NT2/D1 (cell line): Measurements from ENCODE around the gene STK38L.

Experiments
- SUZ12 ChIP-seq: IDR thresholded peaks from 2 replicates; pipeline ENCODE4 v1.6.1; 2011; ENCODE audit not compliant: insufficient read length, insufficient read depth; ENCODE audit errors: extremely low read depth
- ZNF274 ChIP-seq: IDR thresholded peaks from 2 replicates; pipeline ENCODE4 v1.6.1; 2011; ENCODE audit warnings: mild to moderate bottlenecking, low read depth, low read length

DNA sequence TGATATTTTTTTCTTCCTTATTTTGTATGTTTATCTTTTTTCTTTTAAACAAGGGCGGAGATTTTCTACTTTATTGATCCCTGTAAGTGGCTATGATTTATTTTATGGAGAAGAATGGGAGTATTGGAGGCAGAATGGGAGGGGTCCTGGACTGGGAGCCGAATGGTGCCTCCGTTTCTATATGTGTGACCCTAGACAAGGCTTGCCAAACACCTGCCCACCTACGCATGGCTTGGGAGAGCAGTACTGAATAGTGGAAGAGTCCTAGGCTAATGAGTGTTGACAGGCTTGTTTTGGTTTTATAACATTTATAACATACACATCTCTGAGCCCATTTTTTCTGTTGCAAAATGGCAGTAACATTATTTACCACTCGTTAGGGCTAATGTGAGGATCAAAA, 29.0 kb downstream of the STK38L start:
- no peak for TF ChIP-seq SUZ12
- no peak for TF ChIP-seq ZNF274
